ENCODE measurements around the gene OBSCN.

Gene OBSCN

GRCh38 chr1:228373004-228373680 is 165.3 kb downstream of the OBSCN start:
- DNase-seq: no peak

GRCh38 chr1:228373681-228374571 is 166.1 kb downstream of the OBSCN start:
- DNase-seq: no peak

- DNase-seq: peak; percentile 47
Observed at GRCh38 chr1:228374711-228375577, 167.1 kb downstream of the OBSCN start.

- no peak for DNase-seq
Observed at GRCh38 chr1:228375578-228376261, 167.9 kb downstream of the OBSCN start.

- DNase-seq: no peak
Observed at GRCh38 chr1:228376262-228376628, 168.4 kb downstream of the OBSCN start.

- no peak for DNase-seq
Observed at GRCh38 chr1:228376651-228377631, 169.1 kb downstream of the OBSCN start.

- no peak for DNase-seq
Observed at GRCh38 chr1:228377664-228378089, 169.8 kb downstream of the OBSCN start.

GRCh38 chr1:228378090-228378872 is 170.4 kb downstream of the OBSCN start:
- peak; percentile 61 for DNase-seq

- DNase-seq: no peak
Observed at GRCh38 chr1:228378873-228379460, 171.1 kb downstream of the OBSCN start.

GRCh38 chr1:228379666-228380065 is 171.8 kb downstream of the OBSCN start:
- DNase-seq: no peak

- no peak for DNase-seq
Observed at GRCh38 chr1:228381356-228381755, 173.5 kb downstream of the OBSCN start.

- no peak for DNase-seq
Observed at GRCh38 chr1:228383773-228384172, 175.9 kb downstream of the OBSCN start.

GRCh38 chr1:228385232-228385631 is 177.4 kb downstream of the OBSCN start:
- no peak for DNase-seq

GRCh38 chr1:228387321-228387720 is 179.5 kb downstream of the OBSCN start:
- DNase-seq: no peak

- DNase-seq: no peak
Observed at GRCh38 chr1:228390649-228391048, 182.8 kb downstream of the OBSCN start.

GRCh38 chr1:228391411-228392020 is 183.7 kb downstream of the OBSCN start:
- DNase-seq: no peak

GRCh38 chr1:228392111-228392936 is 184.5 kb downstream of the OBSCN start:
- peak; percentile 24 for DNase-seq

- peak; percentile 72 for DNase-seq
Observed at GRCh38 chr1:228393268-228393701, 185.4 kb downstream of the OBSCN start.

Measured in fibroblast of skin of right quadriceps (primary cell).